Measurements from ENCODE around the gene LLCFC1. TPM values are rescaled to one million over a fixed set of nuclear protein-coding genes. Genes with fewer than 3 reads are reported as not detected.

LLCFC1 gene
- polyA plus RNA-seq, 3 donors, result 0.54 to 1.4 (median 0.66) TPM

- DNase-seq (ENCODE audit: extremely low read depth in 1 of 11, low read depth in 9 of 11, low spot score in 4 of 11), result no peak
Measured at GRCh38 chr7:142908290-142908689, 31.0 kb upstream of the LLCFC1 start.

DNA sequence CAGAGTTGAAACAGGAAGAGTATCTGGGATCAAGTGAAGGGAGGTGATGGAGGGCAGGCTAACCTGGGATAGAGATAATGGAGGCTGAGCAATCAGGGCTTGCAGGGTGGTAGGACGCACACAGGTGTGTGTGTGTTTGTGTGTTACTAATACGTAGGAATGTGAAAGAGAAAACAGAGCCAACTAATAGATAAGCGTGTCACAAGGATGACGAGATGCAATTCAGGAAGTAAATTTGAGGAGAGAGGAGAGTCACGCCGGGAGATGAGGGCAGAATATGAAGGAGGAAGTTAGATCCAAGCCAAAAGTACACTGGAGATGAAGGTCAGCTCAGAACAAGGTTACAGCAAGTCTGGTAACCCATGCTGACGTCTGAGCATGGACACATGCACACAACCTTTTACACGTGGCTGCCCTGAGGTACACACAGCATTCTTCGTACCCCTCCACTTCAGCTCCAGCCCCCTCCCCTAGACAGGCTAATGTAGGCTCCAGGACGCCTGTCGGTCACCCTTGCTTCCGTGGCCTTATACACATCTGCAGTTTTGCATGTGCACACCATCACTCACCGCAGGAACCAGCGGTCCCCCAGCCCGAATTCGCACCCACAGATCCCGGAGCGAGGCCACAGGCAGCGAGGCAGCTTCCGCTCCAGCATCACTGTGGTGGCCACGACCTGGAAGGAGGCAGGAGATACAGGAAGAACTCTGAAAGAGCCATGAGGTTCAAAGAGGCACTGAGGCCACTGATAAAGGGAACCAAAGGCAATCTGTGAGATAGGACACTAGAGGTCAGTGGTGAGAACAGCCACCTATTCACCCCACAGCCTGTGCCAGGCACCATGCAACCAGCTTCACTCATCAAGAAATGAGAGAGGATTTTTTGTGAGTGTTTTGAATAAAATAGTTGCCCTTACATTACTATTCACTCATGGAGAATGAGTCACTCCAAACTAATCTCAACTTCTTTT is 30.1 kb upstream of the LLCFC1 start:
- no peak for DNase-seq (ENCODE audit: extremely low read depth in 1 of 11, low read depth in 9 of 11, low spot score in 4 of 11)

DNA sequence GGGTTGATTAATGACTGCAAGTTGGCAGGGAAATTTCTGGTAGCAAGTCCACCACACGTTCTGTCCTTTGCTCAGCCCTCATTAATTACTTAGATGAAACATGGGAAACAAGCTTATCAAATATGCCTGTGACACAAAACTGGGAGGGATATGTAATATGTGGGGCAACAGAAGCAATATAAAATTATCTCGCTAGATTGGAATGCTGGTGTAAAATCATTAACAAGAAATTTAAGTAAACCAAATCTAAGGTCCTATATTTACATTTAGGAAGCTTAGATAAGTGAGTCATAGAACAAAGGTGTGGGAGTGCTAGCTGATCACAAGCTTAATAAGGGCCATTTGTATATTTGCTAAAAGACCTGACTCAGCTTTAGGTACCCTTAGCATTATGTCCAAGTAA is 29.3 kb upstream of the LLCFC1 start:
- DNase-seq (ENCODE audit: extremely low read depth in 1 of 11, low read depth in 9 of 11, low spot score in 4 of 11), result no peak

- DNase-seq (ENCODE audit: extremely low read depth in 1 of 11, low read depth in 9 of 11, low spot score in 4 of 11), result no peak
Measured at GRCh38 chr7:142910481-142910880, 28.8 kb upstream of the LLCFC1 start.

DNA sequence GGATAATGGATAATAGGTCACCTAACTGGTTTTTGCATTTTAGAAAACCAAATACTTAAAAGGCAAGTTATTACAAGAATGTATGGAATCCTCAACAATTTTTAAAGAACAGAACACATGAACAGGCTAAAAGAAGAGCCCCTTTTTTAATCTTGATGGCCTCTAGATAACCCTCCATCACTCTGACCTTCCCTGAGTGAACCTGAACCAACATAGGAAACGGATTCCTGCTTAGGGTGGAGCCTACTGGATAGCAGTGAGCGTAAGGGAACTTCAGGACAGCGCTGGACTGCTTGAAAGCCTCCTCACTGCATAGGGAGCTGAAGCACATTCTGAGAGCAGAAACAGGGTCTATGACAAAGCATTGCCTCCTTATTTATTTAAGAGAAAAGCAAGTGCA is 26.2 kb upstream of the LLCFC1 start:
- no peak for DNase-seq (ENCODE audit: extremely low read depth in 1 of 11, low read depth in 9 of 11, low spot score in 4 of 11)

DNA sequence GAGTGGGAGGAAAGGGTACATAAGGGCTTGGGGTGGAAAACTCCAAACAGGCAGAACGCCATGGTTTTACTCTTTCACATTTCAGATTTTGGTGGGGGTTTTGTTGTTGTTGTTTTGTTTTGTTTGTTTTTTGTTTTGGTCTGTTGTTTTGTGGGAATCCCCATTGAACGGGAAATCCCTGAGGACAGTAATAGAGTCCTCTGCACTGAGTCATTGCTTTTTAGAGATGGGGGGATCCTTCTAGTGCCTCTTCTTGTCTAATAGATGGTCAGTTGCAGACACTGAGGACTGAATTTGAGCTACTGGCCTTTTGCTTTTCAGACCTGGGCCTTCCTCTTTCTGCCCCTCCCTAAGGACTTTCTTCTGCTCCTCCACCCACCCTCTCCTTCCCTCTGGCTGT is 25.7 kb upstream of the LLCFC1 start:
- no peak for DNase-seq (ENCODE audit: extremely low read depth in 1 of 11, low read depth in 9 of 11, low spot score in 4 of 11)

GRCh38 chr7:142914121-142914520 is 25.2 kb upstream of the LLCFC1 start:
- no peak for DNase-seq (ENCODE audit: extremely low read depth in 1 of 11, low read depth in 9 of 11, low spot score in 4 of 11)

DNA sequence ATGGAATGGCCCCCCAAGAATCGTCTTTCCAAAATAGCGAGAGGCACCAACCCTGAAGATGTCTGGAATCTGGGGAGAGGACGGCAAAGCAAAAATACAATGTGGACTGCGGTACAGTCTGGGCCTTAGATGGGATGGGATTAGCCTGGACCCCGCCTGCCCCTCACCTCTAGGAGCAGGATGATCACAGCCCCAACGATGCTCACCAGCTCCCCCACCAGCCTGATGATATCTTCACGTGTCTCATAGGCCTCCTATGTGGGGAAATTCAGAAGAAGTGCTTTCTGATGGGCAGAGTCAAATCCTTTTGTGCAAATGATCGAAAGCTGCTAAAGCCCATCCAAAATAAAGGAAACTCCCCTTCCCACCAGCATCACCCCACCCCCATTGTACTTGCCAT is 24.0 kb upstream of the LLCFC1 start:
- no peak for DNase-seq (ENCODE audit: extremely low read depth in 1 of 11, low read depth in 9 of 11, low spot score in 4 of 11)

- peak in 9 of 11 donors; percentile 9 to 45 (median 31) for DNase-seq (ENCODE audit: extremely low read depth in 1 of 11, low read depth in 9 of 11, low spot score in 4 of 11)
Measured at GRCh38 chr7:142916508-142916907, 22.8 kb upstream of the LLCFC1 start.

- DNase-seq (ENCODE audit: extremely low read depth in 1 of 11, low read depth in 9 of 11, low spot score in 4 of 11), result no peak
Measured at GRCh38 chr7:142917447-142917846, 21.8 kb upstream of the LLCFC1 start.

DNA sequence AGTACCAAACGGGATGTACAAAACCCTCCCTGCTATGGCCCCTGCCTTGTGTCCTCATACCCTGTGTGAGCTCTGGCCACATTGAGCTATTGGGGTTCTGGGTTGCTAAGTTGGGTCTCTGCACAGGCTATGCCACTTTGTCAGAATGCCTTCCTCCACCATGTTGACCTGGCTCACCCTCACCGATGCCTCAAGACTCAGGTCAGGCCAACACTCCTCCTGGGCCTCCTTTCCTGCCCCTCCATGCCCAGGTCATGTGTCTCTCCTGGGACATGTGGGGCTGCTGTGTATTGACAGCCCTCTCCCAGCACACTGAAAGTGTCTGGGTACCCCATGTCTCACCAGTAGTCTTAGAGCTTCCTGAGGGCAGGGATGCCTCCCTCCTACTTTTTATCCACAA is 20.4 kb upstream of the LLCFC1 start:
- DNase-seq (ENCODE audit: extremely low read depth in 1 of 11, low read depth in 9 of 11, low spot score in 4 of 11), result no peak

GRCh38 chr7:142919656-142920055 is 19.6 kb upstream of the LLCFC1 start:
- DNase-seq (ENCODE audit: extremely low read depth in 1 of 11, low read depth in 9 of 11, low spot score in 4 of 11), result no peak

- no peak for DNase-seq (ENCODE audit: extremely low read depth in 1 of 11, low read depth in 9 of 11, low spot score in 4 of 11)
Measured at GRCh38 chr7:142923391-142923790, 15.9 kb upstream of the LLCFC1 start.

- no peak for DNase-seq (ENCODE audit: extremely low read depth in 1 of 11, low read depth in 9 of 11, low spot score in 4 of 11)
Measured at GRCh38 chr7:142925413-142925812, 13.9 kb upstream of the LLCFC1 start.

DNA sequence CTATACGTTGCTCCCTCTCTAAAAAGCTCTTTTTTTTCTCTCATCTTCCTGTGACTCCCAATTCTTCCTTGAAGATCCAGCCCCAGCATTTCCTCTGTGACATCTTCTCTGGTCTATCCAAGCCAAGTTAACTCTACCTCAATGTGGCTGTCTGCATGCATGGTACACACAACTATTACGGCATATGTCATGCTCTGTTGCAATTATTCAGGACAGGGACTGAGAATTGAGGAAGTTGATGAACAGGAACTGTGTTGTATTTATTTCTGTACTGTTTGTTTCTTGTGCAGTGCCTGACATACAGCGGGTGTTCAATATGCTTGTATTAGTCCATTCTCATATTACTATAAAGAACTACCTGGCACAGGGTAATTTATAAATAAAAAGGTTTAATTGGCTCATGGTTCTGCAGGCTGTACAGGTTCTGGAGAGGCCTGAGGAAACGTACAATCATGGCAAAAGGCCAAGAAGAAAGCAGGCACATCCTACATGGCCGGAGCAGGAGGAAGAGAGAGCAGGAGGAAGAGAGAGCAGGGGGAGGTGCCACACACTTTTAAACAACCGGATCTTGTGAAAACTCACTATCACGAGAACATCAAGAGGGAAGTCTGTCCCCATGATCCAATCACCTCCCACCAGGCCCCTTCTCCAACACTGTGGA is 12.1 kb upstream of the LLCFC1 start:
- DNase-seq (ENCODE audit: extremely low read depth in 1 of 11, low read depth in 9 of 11, low spot score in 4 of 11), result no peak

- DNase-seq (ENCODE audit: extremely low read depth in 1 of 11, low read depth in 9 of 11, low spot score in 4 of 11), result no peak
Measured at GRCh38 chr7:142927949-142928348, 11.3 kb upstream of the LLCFC1 start.

- DNase-seq (ENCODE audit: extremely low read depth in 1 of 11, low read depth in 9 of 11, low spot score in 4 of 11), result no peak
Measured at GRCh38 chr7:142930126-142930730, 9.1 kb upstream of the LLCFC1 start.

DNA sequence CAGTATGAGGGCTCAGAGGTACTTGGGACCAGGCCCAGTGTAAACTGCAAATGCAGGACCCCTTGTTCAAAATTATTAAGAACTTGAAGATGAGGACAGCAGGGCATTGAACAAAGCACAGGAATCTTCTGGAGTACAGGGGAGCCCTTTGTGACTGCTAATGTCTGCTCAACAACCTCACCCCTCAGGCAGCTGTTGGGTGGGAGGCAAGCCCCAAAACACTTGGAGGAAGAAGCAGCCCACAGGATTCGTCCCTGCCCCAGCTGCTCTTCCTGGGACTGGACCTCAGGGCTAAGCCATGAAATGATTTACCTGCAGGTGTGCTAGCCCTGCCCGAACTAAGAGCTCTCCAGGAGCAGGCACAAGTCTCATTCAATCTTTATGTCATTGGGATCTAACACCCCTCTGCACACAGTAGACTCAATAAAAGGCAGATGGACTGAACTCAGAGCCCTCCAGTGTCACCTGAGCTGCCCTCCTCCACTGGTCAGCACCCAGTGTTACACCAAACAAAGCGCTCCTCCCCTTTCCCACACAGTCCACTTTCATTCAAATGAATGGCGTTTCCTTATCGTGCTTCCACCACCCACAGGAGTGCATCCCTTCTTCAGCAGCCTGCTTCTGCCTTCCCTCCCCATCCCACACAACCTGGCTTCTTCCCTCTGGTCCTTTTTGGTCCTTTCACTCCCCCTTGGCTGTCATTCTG is 6.7 kb upstream of the LLCFC1 start:
- no peak for DNase-seq (ENCODE audit: extremely low read depth in 1 of 11, low read depth in 9 of 11, low spot score in 4 of 11)

GRCh38 chr7:142933092-142933475 is 6.2 kb upstream of the LLCFC1 start:
- no peak for DNase-seq (ENCODE audit: extremely low read depth in 1 of 11, low read depth in 9 of 11, low spot score in 4 of 11)

Measured in renal cortex interstitium (tissue), 11 donors.